GM12878 (cell line): ENCODE results near the gene IL37. TPM values are rescaled to one million over a fixed set of nuclear protein-coding genes. Genes with fewer than 3 reads are reported as not detected.

Source experiments
- ATAC-seq: fragments of 200-7000 bp; cut with Tn5 transposase; 3 replicates; pipeline ENCODE4 v1.9.1; 2020; ENCODE audit warnings: mild to moderate bottlenecking, moderate library complexity
- BruUV-seq: library from RNA; stranded (reverse); fragments of 400-500 nt; replicated peaks from 2 replicates; lab custom pipeline; 2021; lab: Mats Ljungman, UMichigan
- CTCF ChIA-PET: fragments of 300-600 bp; sonication (Branson Sonifier 250); formaldehyde crosslinking; extraction: SDS; loops from one replicate; lab custom pipeline; 2021; ENCODE audit warnings: inconsistent platforms; lab: Yijun Ruan, JAX
- POLR2A ChIA-PET: fragments of 350-600 bp; formaldehyde crosslinking; extraction: SDS; loops from one replicate; lab custom pipeline; 2021; ENCODE audit warnings: inconsistent platforms; lab: Charles Lee
- RAD21 ChIA-PET: fragments of 300-600 bp; sonication (Branson Sonifier 250); formaldehyde crosslinking; loops from one replicate; lab custom pipeline; 2023; ENCODE audit warnings: antibody characterized with exemption; ENCODE audit not compliant: unreplicated experiment; lab: Charles Lee
- SMC1A ChIA-PET: fragments of 300-600 bp; sonication (Branson Sonifier 250); formaldehyde crosslinking; loops from one replicate; lab custom pipeline; 2023; ENCODE audit not compliant: unreplicated experiment, uncharacterized antibody; lab: Charles Lee
- DNase-seq: peaks from one replicate; pipeline ENCODE4 v3.0.0-alpha.2; 2011; ENCODE audit warnings: low read depth, low spot score
- FAIRE-seq: peaks from 3 replicates; lab custom pipeline; 2011; peaks lifted over from hg19 to GRCh38; lab: Jason Lieb, UNC
- H2AFZ ChIP-seq: 2 replicates; pipeline ENCODE4 v1.6.0; 2011; ENCODE audit warnings: low read depth, low read length, control low read depth; ENCODE audit not compliant: control insufficient read depth
- H3K27ac ChIP-seq: 2 replicates; pipeline ENCODE4 v1.5.1; 2011; ENCODE audit warnings: control low read depth; ENCODE audit not compliant: control insufficient read depth, insufficient read depth
- H3K27me3 ChIP-seq, 2 experiments: replicated peaks in 1 of 2; 2 replicates each; pipeline versions ENCODE4 v1.6.0 to v1.6.1; 2011; ENCODE audit warnings: low read length in 1 of 2; ENCODE audit not compliant: control insufficient read depth in 2 of 2, insufficient read depth in 2 of 2
- H3K36me3 ChIP-seq, 2 experiments: 2 replicates each; pipeline ENCODE4 v1.5.1; 2011; ENCODE audit warnings: low read length in 1 of 2; ENCODE audit not compliant: control insufficient read depth in 2 of 2, insufficient read depth in 2 of 2
- H3K4me1 ChIP-seq: 2 replicates; pipeline ENCODE4 v1.6.1; 2011; ENCODE audit warnings: mild to moderate bottlenecking, low read length, moderate library complexity, mixed read lengths; ENCODE audit not compliant: control insufficient read depth, insufficient read depth
- H3K4me2 ChIP-seq: 2 replicates; pipeline ENCODE4 v1.6.0; 2011; ENCODE audit warnings: control low read depth; ENCODE audit not compliant: control insufficient read depth, insufficient read depth
- H3K4me3 ChIP-seq: fragments of 200-600 bp; sonication (generic); 2 replicates; pipeline ENCODE4 v1.5.1; 2016
- H3K79me2 ChIP-seq: 2 replicates; pipeline ENCODE4 v1.6.0; 2011; ENCODE audit warnings: low read length; ENCODE audit not compliant: control insufficient read depth, insufficient read depth
- H3K9ac ChIP-seq: 2 replicates; pipeline ENCODE4 v1.8.0; 2011; ENCODE audit warnings: low read length, control low read depth, mixed read lengths; ENCODE audit not compliant: control insufficient read depth, insufficient read depth
- H3K9me3 ChIP-seq: replicated peaks from 3 replicates; pipeline ENCODE4 v1.5.1; 2011; ENCODE audit warnings: mild to moderate bottlenecking, low read length; ENCODE audit not compliant: control insufficient read depth, insufficient read depth
- H4K20me1 ChIP-seq: 2 replicates; pipeline ENCODE4 v1.6.0; 2011; ENCODE audit not compliant: control insufficient read depth, insufficient read depth
- CHD2 ChIP-seq: IDR thresholded peaks from 2 replicates; pipeline ENCODE4 v1.6.1; 2011; ENCODE audit warnings: low read depth, low read length, improper control_type of control experiment, borderline replicate concordance
- EGR1 ChIP-seq, 2 experiments: IDR thresholded peaks; 1 replicate in 1 of 2; 2 replicates in 1 of 2; pipeline ENCODE4 v1.6.1; 2011 to 2012; ENCODE audit warnings: low read depth in 2 of 2, low read length in 2 of 2, borderline replicate concordance in 1 of 2, mild to moderate bottlenecking in 1 of 2, moderate library complexity in 1 of 2
- GATAD2B ChIP-seq: fragments of 450-650 bp; conservative IDR thresholded peaks from 2 replicates; pipeline ENCODE4 v1.6.1; 2017; ENCODE audit warnings: low read depth, mild to moderate bottlenecking, moderate library complexity
- IRF4 ChIP-seq: IDR thresholded peaks from 2 replicates; pipeline ENCODE4 v1.6.1; 2011; ENCODE audit warnings: low read depth, low read length
- JUNB ChIP-seq: IDR thresholded peaks from 2 replicates; pipeline ENCODE4 v1.6.1; 2016; ENCODE audit warnings: antibody characterized with exemption, mild to moderate bottlenecking
- MTA3 ChIP-seq: IDR thresholded peaks from 2 replicates; pipeline ENCODE4 v1.6.1; 2012; ENCODE audit warnings: low read length, inconsistent platforms, borderline replicate concordance
- POLR2AphosphoS2 ChIP-seq: IDR thresholded peaks from 2 replicates; pipeline ENCODE4 v1.6.1; 2011; ENCODE audit warnings: low read depth, mild to moderate bottlenecking, low read length, improper control_type of control experiment, moderate library complexity
- POLR2AphosphoS5 ChIP-seq: IDR thresholded peaks from 2 replicates; pipeline ENCODE4 v1.6.1; 2011; ENCODE audit warnings: mild to moderate bottlenecking, low read length, inconsistent platforms
- POU2F2 ChIP-seq: IDR thresholded peaks from 3 replicates; pipeline ENCODE4 v1.6.1; 2011; ENCODE audit warnings: low read depth, mild to moderate bottlenecking, low read length, borderline replicate concordance
- SREBF1 ChIP-seq: IDR thresholded peaks from 2 replicates; pipeline ENCODE4 v1.6.1; 2012; ENCODE audit warnings: mild to moderate bottlenecking, low read length
- TCF3 ChIP-seq: IDR thresholded peaks from 2 replicates; pipeline ENCODE4 v1.6.1; 2012; ENCODE audit warnings: low read depth, mild to moderate bottlenecking, low read length, borderline replicate concordance; ENCODE audit not compliant: insufficient read depth
- YBX1 ChIP-seq: fragments of 450-650 bp; IDR thresholded peaks from 2 replicates; pipeline ENCODE4 v1.6.1; 2016; ENCODE audit warnings: antibody characterized with exemption
- YY1 ChIP-seq: IDR thresholded peaks from 2 replicates; pipeline ENCODE4 v1.6.1; 2011; ENCODE audit warnings: low read depth, mild to moderate bottlenecking, low read length
- ZNF592 ChIP-seq: fragments of 450-650 bp; IDR thresholded peaks from 2 replicates; pipeline ENCODE4 v1.6.1; 2017; ENCODE audit warnings: mild to moderate bottlenecking, moderate library complexity
- ZNF687 ChIP-seq: fragments of 450-650 bp; IDR thresholded peaks from 2 replicates; pipeline ENCODE4 v1.6.1; 2017; ENCODE audit warnings: mild to moderate bottlenecking, moderate library complexity
- WGBS: methylation state at CpG from one replicate; pipeline ENCODE4 v1.1.6; 2016; ENCODE audit warnings: low lambda C conversion rate; ENCODE audit not compliant: insufficient replicate concordance, insufficient coverage; ENCODE audit errors: missing lambda C conversion rate; 5-methylcytosine and 5-hydroxymethylcytosine counted together
- in situ Hi-C: fragments of 300-500 bp; cut with MboI; formaldehyde crosslinking; loops from 9 replicates; pipeline ENCODE4 v1.14.3; 2018; ENCODE audit warnings: mixed read lengths
- intact Hi-C: fragments of 100-400 bp; cut with micrococcal nuclease; formaldehyde crosslinking; loops from one replicate; pipeline ENCODE4 v1.14.2; 2022; ENCODE audit not compliant: unreplicated experiment
- polyA plus RNA-seq, 11 experiments: library from polyadenylated mRNA; depleted of rRNA in 4 of 11; unstranded in 6 of 11; stranded (reverse) in 5 of 11; fragments of >200 nt; fragmentation: Nextera tagmentation in 4 of 11; fragmentation: Illumina TruSeq in 1 of 11; extraction: Ambion mirVana in 4 of 11; extraction: Trizol in 1 of 11; gene quantifications; 1 replicate in 1 of 11; 2 replicates in 10 of 11; pipeline versions ENCODE4 v1.2.1 to v1.2.3, GENCODE V29; 2011 to 2016; ENCODE audit warnings: inconsistent platforms in 2 of 11, missing spikeins in 2 of 11, low read depth in 1 of 11
- total RNA-seq, 4 experiments: library from RNA; depleted of rRNA in 3 of 4; stranded (reverse); fragments of >200 nt in 3 of 4; fragmentation: Illumina TruSeq in 1 of 4; extraction: Trizol in 1 of 4; gene quantifications; 2 replicates each; pipeline versions ENCODE4 v1.2.1 to v1.2.3, GENCODE V29; 2013 to 2021

IL37 gene
- total and polyA plus RNA-seq, 10 of the 15 experiments (the other 5 are each of a cell fraction or from before 2014, with no cell fraction given), result 0.41 to 0.54 TPM; not detected in 8

GRCh38 chr2:112881217-112881985, 29.6 kb upstream of the IL37 start:
- RAD21 ChIA-PET, result interaction anchor here (0.6 to 11.8 kb wide), 18 partner anchors 19 to 204 kb away, joined by 3 to 281 read pairs (median 4); partner anchors contain the start of gene IL1B
- no peak overlapping the region; the same call in 1 of the 2 replicates for H3K9ac ChIP-seq
- intact Hi-C loops, result loop anchor here (2.0 kb wide), 3 partner anchors 41 to 77 kb away; no protein-coding TSS in a partner anchor
- SMC1A ChIA-PET, result interaction anchor here (0.6 to 12.1 kb wide), 23 partner anchors 10 to 263 kb away, joined by 3 to 362 read pairs (median 4); partner anchors contain the start of gene IL1B
- no peaks in the 10 kb centered on the region for H3K9me3 ChIP-seq
- no peaks in the 10 kb centered on the region for H4K20me1 ChIP-seq
- DNase-seq, result peak; percentile 58
- in situ Hi-C loops, result no loop called here
- BruUV-seq, result no TSS peak
- 29% methylated on average over 5 of the region's 5 CpGs for WGBS
- peak overlapping the region; percentile 61 for H2AFZ ChIP-seq
- no peaks in the 10 kb centered on the region for H3K27me3 ChIP-seq
- peak; percentile 82 for FAIRE-seq
- H3K4me3 ChIP-seq, result no peak overlapping the region
- H3K4me2 ChIP-seq, result peak overlapping the region; percentile 55
- no peaks in the 10 kb centered on the region for H3K36me3 ChIP-seq
- CTCF ChIA-PET, result interaction anchor here (0.8 to 12.0 kb wide), 10 partner anchors 10 to 283 kb away, joined by 3 to 496 read pairs (median 6); no protein-coding TSS in a partner anchor
- no peaks in the 10 kb centered on the region for H3K79me2 ChIP-seq
- H3K4me1 ChIP-seq, result peaks cover 31% of the 10 kb centered on the region
- peak overlapping the region; percentile 75 for H3K27ac ChIP-seq
- ATAC-seq, result peak; percentile 90
- POLR2A ChIA-PET, result interaction anchor here (1.0 to 1.4 kb wide), 6 partner anchors 11 to 298 kb away, joined by 3 to 6 read pairs (median 3); no protein-coding TSS in a partner anchor
- TF ChIP-seq POLR2AphosphoS5 (no peak; the same call in 1 of the 2 replicates), GATAD2B (peak; percentile 39; the same call in 1 of the 2 replicates), CHD2 (no peak), YBX1 (no peak), EGR1 (IDR thresholded peaks at IDR 0.05; ENCODE audit: borderline replicate concordance in 1 of 2, low read depth in 2 of 2, low read length in 2 of 2) (no peak; a peak in 1 of 3 replicates), IRF4 (peak; percentile 82), ZNF687 (peak; percentile 19; the same call in 1 of the 2 replicates), ZNF592 (no peak), TCF3 (peak; percentile 94), YY1 (0 out of 2 replicates have a peak, but pooled peaks have one; percentile 39), POU2F2 (peak; percentile 86; the same call in 1 of the 3 replicates), POLR2AphosphoS2 (no peak), SREBF1 (no peak), MTA3 (peak; percentile 69; the same call in 1 of the 2 replicates), JUNB (peak; percentile 86)
